Astrocyte of the cerebellum (primary cell): Measurements from ENCODE around the gene EYS.

ENCODE experiments used
- DNase-seq: peaks from one replicate; pipeline ENCODE4 v3.0.0-alpha.2; 2011; ENCODE audit warnings: low read depth
- H3K4me3 ChIP-seq: 2 replicates; pipeline ENCODE4 v1.5.1; 2011; ENCODE audit warnings: mild to moderate bottlenecking, low read depth, low read length, moderate library complexity
- in situ Hi-C: cut with HindIII; loops from 2 replicates; pipeline ENCODE4 v1.10.0; 2017; ENCODE audit warnings: low sequenced_read_pairs
- TF ChIP-seq, protein P1 (sequence below): IDR thresholded peaks from 2 replicates; pipeline ENCODE4 v1.5.1; 2012; ENCODE audit warnings: low read length, low read depth, moderate library complexity, mild to moderate bottlenecking; ENCODE audit errors: missing control alignments

The EYS gene

GRCh38 chr6:64723327-64724058, 983.5 kb downstream of the EYS start:
- in situ Hi-C loops: no loop called here

DNA sequence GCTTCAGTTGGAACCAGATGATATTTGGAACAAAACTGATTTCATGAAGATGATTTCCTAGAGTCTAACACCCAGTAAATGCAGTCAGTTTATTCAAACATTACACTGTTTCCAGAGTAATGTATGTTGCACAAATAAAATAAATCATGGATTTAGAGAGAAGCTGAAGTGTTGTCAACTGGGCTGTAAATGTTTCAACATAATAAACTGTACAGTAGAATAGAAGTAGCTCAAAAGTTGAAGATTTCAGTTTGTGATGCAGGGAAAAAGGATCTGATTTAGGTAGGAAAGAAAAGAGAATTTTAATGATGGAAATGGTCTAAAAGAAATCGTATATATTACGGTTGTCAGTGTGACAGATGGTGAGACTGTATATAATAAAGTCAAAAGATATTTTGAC, 985.2 kb downstream of the EYS start:
- no peak overlapping the region for H3K4me3 ChIP-seq
- no peak for DNase-seq
- in situ Hi-C loops: no loop called here
- TF ChIP-seq, protein P1, sequence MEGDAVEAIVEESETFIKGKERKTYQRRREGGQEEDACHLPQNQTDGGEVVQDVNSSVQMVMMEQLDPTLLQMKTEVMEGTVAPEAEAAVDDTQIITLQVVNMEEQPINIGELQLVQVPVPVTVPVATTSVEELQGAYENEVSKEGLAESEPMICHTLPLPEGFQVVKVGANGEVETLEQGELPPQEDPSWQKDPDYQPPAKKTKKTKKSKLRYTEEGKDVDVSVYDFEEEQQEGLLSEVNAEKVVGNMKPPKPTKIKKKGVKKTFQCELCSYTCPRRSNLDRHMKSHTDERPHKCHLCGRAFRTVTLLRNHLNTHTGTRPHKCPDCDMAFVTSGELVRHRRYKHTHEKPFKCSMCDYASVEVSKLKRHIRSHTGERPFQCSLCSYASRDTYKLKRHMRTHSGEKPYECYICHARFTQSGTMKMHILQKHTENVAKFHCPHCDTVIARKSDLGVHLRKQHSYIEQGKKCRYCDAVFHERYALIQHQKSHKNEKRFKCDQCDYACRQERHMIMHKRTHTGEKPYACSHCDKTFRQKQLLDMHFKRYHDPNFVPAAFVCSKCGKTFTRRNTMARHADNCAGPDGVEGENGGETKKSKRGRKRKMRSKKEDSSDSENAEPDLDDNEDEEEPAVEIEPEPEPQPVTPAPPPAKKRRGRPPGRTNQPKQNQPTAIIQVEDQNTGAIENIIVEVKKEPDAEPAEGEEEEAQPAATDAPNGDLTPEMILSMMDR: no peak

More at GRCh38 chr6:64723327-64724058, 983.5 kb downstream of the EYS start:
- TF ChIP-seq, protein P1: no peak
- DNase-seq: no peak
- H3K4me3 ChIP-seq: no peak overlapping the region

- in situ Hi-C loops: no loop called here
- no peak for DNase-seq
- TF ChIP-seq, protein P1: no peak
- no peak overlapping the region for H3K4me3 ChIP-seq
These were observed 989.7 kb downstream of the EYS start for GRCh38 chr6:64717281-64717680.

DNA sequence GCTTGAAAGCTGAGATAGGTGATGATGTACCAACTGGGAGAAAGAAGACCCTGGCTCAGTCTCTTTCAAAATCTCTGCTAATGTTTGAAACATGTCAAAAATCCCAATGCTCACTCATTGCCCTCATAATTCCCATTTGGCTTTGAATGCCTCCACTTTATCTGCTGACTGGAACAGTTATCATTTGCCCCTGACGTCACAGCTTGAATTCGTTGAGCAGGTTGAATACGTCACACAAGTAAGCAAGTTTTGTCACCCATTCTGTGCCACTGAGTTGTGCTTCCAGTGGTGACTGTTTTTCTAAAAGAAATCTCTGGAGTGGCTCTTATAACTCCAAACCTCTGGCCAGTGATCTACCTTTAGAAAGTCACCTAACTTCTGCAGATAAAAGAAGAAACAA, 991.4 kb downstream of the EYS start:
- H3K4me3 ChIP-seq: no peak overlapping the region
- in situ Hi-C loops: no loop called here
- TF ChIP-seq, protein P1: no peak
- DNase-seq: no peak

- TF ChIP-seq, protein P1: no peak
- no peak for DNase-seq
- in situ Hi-C loops: no loop called here
- H3K4me3 ChIP-seq: no peak overlapping the region
These were observed 993.0 kb downstream of the EYS start for GRCh38 chr6:64714073-64714472.

DNA sequence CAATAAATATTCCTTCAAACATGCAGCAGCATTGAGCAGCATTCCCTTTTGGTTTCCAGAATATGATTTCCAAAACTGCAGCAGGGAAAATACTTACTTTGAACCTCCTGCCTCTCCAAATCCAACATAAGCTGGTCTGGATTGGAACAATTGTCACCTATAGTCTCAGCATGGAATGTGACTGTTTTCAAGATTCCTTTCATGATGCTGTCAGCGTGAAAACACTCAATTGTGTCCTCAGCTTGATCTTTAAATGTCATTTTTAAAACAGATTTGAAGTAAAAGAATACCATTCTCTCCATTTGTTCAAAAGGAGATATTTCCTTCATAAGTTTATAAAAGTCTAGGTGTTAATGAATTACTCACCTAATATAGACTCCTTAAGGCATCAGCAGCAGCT, 993.9 kb downstream of the EYS start:
- TF ChIP-seq, protein P1: no peak
- H3K4me3 ChIP-seq: no peak overlapping the region
- in situ Hi-C loops: no loop called here
- no peak for DNase-seq
